22Rv1 (cell line): ENCODE data around the gene ARID5A.

Source experiments
- H3K27ac ChIP-seq: fragments of 450-650 bp; 2 replicates; pipeline ENCODE4 v1.5.1; 2017
- ZFX ChIP-seq: fragments of 450-650 bp; IDR thresholded peaks from 2 replicates; pipeline ENCODE4 v1.6.1; 2017; ENCODE audit warnings: antibody characterized with exemption, borderline replicate concordance
- TF ChIP-seq, protein P1 (sequence below): fragments of 450-650 bp; IDR thresholded peaks from 2 replicates; pipeline ENCODE4 v1.5.1; 2017; ENCODE audit warnings: mild to moderate bottlenecking

Gene ARID5A

DNA sequence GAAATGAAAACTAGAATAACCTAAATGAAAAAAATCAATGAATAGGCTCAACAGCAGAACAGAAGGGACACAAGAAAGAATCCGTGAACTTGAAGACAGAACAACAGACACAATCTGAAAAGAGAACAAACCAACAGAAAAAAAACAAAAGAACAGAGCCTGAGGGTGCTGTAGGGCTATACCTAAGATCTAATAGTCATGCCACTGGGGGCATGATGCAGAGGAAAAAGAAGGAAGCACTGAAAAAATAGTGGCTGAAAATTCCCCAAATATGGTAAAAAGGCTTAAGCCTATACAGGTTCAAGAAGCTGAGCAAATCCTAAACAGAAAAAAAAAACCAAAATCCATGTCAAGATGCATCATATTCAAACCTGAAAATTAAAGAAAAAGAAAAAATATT, 51.3 kb downstream of the ARID5A start:
- TF ChIP-seq, protein P1, sequence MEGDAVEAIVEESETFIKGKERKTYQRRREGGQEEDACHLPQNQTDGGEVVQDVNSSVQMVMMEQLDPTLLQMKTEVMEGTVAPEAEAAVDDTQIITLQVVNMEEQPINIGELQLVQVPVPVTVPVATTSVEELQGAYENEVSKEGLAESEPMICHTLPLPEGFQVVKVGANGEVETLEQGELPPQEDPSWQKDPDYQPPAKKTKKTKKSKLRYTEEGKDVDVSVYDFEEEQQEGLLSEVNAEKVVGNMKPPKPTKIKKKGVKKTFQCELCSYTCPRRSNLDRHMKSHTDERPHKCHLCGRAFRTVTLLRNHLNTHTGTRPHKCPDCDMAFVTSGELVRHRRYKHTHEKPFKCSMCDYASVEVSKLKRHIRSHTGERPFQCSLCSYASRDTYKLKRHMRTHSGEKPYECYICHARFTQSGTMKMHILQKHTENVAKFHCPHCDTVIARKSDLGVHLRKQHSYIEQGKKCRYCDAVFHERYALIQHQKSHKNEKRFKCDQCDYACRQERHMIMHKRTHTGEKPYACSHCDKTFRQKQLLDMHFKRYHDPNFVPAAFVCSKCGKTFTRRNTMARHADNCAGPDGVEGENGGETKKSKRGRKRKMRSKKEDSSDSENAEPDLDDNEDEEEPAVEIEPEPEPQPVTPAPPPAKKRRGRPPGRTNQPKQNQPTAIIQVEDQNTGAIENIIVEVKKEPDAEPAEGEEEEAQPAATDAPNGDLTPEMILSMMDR, result no peak
- no peak for TF ChIP-seq ZFX

DNA sequence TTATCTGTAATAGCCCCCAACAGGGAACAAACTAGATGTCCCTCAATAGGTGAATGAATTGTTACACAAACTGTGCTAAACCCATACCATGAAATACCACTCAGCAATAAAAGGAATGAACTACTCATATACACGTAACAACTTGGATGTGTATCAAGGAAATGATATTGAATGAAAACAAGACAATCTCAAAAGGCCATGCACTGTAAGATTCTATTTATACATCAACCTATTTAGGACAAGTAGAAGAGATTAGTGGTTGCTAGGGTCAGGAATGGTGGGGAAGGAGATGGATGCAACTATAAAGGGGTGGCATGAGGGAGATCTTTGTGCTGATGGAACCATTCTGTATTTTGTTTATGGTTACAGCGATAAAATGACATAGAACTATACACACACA, 54.5 kb downstream of the ARID5A start:
- no peak for TF ChIP-seq ZFX
- TF ChIP-seq, protein P1, result no peak
- no peak overlapping the region for H3K27ac ChIP-seq

More for the DNA sequence above, 51.3 kb downstream of the ARID5A start:
- no peak overlapping the region for H3K27ac ChIP-seq

DNA sequence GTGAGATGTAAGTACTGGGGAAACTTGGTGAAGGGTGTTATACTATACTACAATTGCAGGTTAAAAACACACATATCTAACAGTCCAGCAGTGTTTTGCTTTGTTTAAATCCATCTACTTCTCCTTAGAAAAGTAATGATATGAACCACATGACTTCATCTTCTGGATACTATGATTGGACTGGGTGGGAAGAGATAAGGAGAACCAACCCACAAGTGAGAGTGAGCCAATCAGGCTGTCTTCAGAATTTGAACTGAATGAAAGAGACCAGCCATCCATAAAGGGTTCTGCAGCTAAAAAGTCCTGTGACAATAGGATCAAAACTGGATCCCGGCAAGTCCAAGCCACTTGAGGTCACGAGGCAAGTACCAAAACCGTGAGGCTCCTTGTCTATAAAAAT, 54.9 kb downstream of the ARID5A start:
- H3K27ac ChIP-seq, result no peak overlapping the region
- TF ChIP-seq, protein P1, result no peak
- TF ChIP-seq ZFX, result no peak

DNA sequence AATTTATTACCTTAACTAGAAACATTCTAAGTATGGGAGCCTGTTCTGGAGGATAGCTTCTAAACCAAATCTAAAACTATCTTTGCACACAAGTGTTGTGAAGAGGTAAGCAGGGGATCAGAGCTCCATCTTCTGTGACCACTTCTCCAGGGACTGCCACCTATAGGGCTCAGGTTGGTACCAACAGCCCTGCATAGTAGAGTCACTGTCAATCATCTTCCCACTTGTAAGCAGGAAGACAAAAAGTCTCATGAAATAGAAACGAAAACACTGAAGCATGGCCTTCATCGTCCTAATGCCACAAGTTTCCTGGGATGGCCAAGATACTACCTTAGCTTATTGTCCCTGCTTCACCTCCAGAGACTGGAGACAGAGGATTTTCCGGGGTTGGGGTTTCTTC, 57.7 kb downstream of the ARID5A start:
- TF ChIP-seq ZFX, result no peak
- TF ChIP-seq, protein P1, result no peak

DNA sequence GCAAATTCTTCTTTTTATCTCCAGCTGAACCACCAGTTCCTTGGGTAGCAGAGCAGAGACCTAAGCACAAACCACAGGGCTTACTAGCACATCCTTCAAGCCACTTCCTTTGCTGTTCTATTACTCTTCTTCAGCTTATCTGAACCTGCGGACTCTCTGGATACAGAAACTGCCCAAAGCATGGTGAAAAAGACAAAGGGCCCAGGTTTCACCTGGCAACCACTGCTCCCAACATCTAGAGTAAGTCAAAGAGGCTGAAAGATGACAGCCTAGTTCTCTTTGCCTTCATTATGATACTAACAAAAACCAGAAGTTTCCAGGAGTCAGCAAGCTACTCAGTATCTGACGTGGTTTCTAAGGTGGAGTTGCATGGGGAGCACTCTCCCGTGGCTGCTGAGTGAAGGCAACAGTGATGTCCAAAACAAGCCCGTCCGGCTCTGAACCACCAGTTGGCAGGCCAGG, 58.2 kb downstream of the ARID5A start:
- no peak for TF ChIP-seq ZFX
- TF ChIP-seq, protein P1, result no peak

More for the DNA sequence above, 57.7 kb downstream of the ARID5A start:
- H3K27ac ChIP-seq, result no peak overlapping the region

DNA sequence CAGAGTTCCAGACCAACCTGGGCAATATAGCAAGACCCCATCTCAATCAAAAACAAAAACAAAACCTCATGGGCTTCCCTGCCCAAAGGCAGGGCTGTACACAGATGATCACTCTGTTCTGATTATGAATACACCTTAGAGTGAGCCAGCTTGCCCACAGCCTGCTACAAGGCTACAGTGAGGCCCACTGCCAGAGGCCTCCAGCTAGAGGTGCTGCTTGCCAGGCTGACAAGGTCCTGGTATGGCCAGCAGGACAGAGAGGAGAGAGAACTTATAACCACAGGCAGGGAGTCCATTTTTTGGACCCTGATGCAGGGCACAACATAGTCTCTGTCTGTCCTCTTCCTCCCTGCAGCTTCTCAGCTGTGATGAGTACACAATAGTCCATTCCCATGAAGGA, 60.0 kb downstream of the ARID5A start:
- TF ChIP-seq, protein P1, result no peak
- TF ChIP-seq ZFX, result no peak
- H3K27ac ChIP-seq, result no peak overlapping the region

More for the DNA sequence above, 58.2 kb downstream of the ARID5A start:
- no peak overlapping the region for H3K27ac ChIP-seq

DNA sequence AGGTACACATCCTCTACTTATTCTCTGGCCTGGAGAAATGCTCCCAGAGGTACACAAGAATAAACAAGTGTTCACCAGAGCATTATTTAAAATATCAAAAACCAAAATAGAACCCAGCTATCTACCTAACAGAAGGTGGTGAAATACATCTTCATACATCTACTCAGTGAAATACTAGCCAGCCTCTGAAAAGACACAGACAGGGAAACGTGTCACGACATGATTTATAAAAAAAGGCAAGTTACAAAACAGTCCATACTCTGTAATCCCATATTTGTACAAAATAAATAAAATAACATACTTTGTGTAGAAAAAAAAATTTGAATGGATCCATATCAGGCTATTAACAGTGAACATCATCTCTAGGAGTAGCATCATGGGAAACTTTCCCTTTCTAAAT, 63.4 kb downstream of the ARID5A start:
- no peak for TF ChIP-seq ZFX
- TF ChIP-seq, protein P1, result no peak

More for the DNA sequence above, 63.4 kb downstream of the ARID5A start:
- H3K27ac ChIP-seq, result no peak overlapping the region
